HFFc6 (cell line): ENCODE data around the gene USP53. TPM values are rescaled to one million over a fixed set of nuclear protein-coding genes. Genes with fewer than 3 reads are reported as not detected.

Experiments used
- DNase-seq: peaks from one replicate; pipeline ENCODE4 v3.0.0-alpha.2; 2018
- H3K27ac Mint-ChIP-seq: 2 replicates; pipeline ENCODE4 v1.8.0; 2020; ENCODE audit warnings: mild to moderate bottlenecking, mixed read lengths
- H3K27me3 Mint-ChIP-seq: 2 replicates; pipeline ENCODE4 v1.8.0; 2021; ENCODE audit warnings: mild to moderate bottlenecking, moderate library complexity, mixed read lengths; ENCODE audit not compliant: insufficient read depth
- H3K36me3 Mint-ChIP-seq: 2 replicates; pipeline ENCODE4 v1.8.0; 2021; ENCODE audit warnings: low read depth, mixed read lengths
- H3K4me1 Mint-ChIP-seq: 2 replicates; pipeline ENCODE4 v1.8.0; 2020; ENCODE audit warnings: low read depth, mixed read lengths
- H3K4me3 Mint-ChIP-seq: 2 replicates; pipeline ENCODE4 v1.8.0; 2020; ENCODE audit warnings: mild to moderate bottlenecking, moderate library complexity, mixed read lengths
- H3K9me3 Mint-ChIP-seq: 2 replicates; pipeline ENCODE4 v1.8.0; 2020; ENCODE audit warnings: mild to moderate bottlenecking, mixed read lengths
- CTCF ChIP-seq: fragments of 200-600 bp; sonication (generic); IDR thresholded peaks from 2 replicates; pipeline ENCODE4 v1.5.0; 2021; ENCODE audit warnings: antibody characterized with exemption, mild to moderate bottlenecking
- total RNA-seq, 6 experiments: library from RNA; stranded (reverse); fragmentation: NEBNext Ultra II Directional; extraction: Animal tissue kit (Norgen Biotek cat#: 25700); gene quantifications; 2 replicates in 1 of 6; 3 replicates in 5 of 6; pipeline ENCODE4 v1.2.3, GENCODE V29; 2021

Gene USP53
- total RNA-seq, 6 experiments from 2014 or later = 113 to 187 (median 120) TPM

DNA sequence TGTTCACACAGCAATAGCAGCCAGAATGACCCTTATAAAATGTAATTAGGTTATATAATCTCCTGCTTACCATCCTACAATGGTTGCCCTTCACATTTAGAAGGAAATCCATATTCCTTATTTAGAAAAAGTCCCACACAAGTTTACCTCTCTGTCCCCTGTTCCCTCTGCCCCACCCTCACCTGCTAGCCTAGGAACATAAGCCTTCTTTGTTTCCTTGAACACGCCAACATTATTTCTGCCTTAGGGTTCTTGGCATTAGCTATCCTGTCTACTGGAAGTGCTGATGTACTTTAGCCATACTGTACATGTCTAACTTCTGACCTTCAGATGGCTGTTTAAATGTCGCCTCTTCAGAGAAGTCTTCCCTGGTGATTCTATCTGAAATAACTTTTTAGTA, 28.4 kb upstream of the USP53 start:
- no peak overlapping the region for H3K4me3 Mint-ChIP-seq
- no peak overlapping the region for H3K27ac Mint-ChIP-seq
- no peak for TF ChIP-seq CTCF
- H3K27me3 Mint-ChIP-seq = no peaks in the 10 kb centered on the region
- H3K36me3 Mint-ChIP-seq = no peaks in the 10 kb centered on the region
- DNase-seq = no peak
- H3K9me3 Mint-ChIP-seq = no peaks in the 10 kb centered on the region
- no peaks in the 10 kb centered on the region for H3K4me1 Mint-ChIP-seq

- Mint-ChIP-seq H3K4me3 (no peak overlapping the region), H3K4me1 (no peaks in the 10 kb centered on the region), H3K9me3 (no peaks in the 10 kb centered on the region), H3K36me3 (no peaks in the 10 kb centered on the region), H3K27me3 (no peaks in the 10 kb centered on the region), H3K27ac (no peak overlapping the region)
- no peak for TF ChIP-seq CTCF
- DNase-seq = no peak
Observed at GRCh38 chr4:119189638-119190037, 22.9 kb upstream of the USP53 start.

GRCh38 chr4:119190354-119190753, 22.2 kb upstream of the USP53 start:
- no peaks in the 10 kb centered on the region for H3K9me3 Mint-ChIP-seq
- no peaks in the 10 kb centered on the region for H3K4me1 Mint-ChIP-seq
- H3K27ac Mint-ChIP-seq = no peak overlapping the region
- no peaks in the 10 kb centered on the region for H3K36me3 Mint-ChIP-seq
- no peak overlapping the region for H3K4me3 Mint-ChIP-seq
- TF ChIP-seq CTCF = no peak
- DNase-seq = no peak
- no peaks in the 10 kb centered on the region for H3K27me3 Mint-ChIP-seq

GRCh38 chr4:119191505-119191904, 21.0 kb upstream of the USP53 start:
- Mint-ChIP-seq H3K27ac (no peak overlapping the region), H3K9me3 (no peaks in the 10 kb centered on the region), H3K36me3 (no peaks in the 10 kb centered on the region), H3K4me3 (no peak overlapping the region), H3K27me3 (no peaks in the 10 kb centered on the region), H3K4me1 (no peaks in the 10 kb centered on the region)
- no peak for DNase-seq
- no peak for TF ChIP-seq CTCF

DNA sequence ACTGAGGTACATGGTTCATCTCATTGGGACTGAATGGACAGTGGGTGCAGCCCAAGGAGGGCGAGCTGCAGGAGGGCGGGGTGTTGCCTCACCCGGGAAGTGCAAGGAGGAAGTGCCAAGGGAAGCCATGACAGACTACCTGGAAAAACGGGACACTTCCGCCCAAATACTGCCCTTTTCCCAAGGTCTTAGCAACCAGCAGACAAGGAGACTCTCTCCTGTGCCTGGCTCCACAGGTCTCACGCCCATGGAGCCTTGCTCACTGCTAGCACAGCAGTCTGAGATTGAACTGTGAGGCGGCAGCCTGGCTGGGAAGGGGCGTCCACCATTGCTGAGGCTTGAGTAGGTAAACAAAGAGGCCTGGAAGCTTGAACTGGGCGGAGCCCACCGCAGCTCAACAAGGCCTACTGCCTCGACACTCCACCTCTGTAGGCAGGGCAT, 14.7 kb upstream of the USP53 start:
- peaks cover 8% of the 10 kb centered on the region; the same call in 1 of the 2 replicates for H3K9me3 Mint-ChIP-seq
- H3K27ac Mint-ChIP-seq = no peak overlapping the region
- DNase-seq = no peak
- H3K36me3 Mint-ChIP-seq = peaks cover 28% of the 10 kb centered on the region
- TF ChIP-seq CTCF = no peak
- H3K27me3 Mint-ChIP-seq = no peaks in the 10 kb centered on the region; the same call in none of the 2 replicates
- H3K4me1 Mint-ChIP-seq = peaks cover 9% of the 10 kb centered on the region
- H3K4me3 Mint-ChIP-seq = no peak overlapping the region

- peaks cover 18% of the 10 kb centered on the region for H3K36me3 Mint-ChIP-seq
- no peak for TF ChIP-seq CTCF
- H3K9me3 Mint-ChIP-seq = peaks cover 8% of the 10 kb centered on the region; the same call in 1 of the 2 replicates
- no peak overlapping the region for H3K4me3 Mint-ChIP-seq
- peak overlapping the region; percentile 40; the same call in 1 of the 2 replicates for H3K27ac Mint-ChIP-seq
- no peak for DNase-seq
- no peaks in the 10 kb centered on the region; the same call in 1 of the 2 replicates for H3K27me3 Mint-ChIP-seq
- H3K4me1 Mint-ChIP-seq = peaks cover 62% of the 10 kb centered on the region
Observed at GRCh38 chr4:119204916-119205315, 7.6 kb upstream of the USP53 start.
